Activated CD4-positive, alpha-beta memory T cell treated with anti-CD3 and anti-CD28 coated beads, Interleukin-2, amount 10 ng/mL, durations not matched to agents 7 days and 5 days (primary cell): ENCODE results near the gene LAG3. TPM values are rescaled to one million over a fixed set of nuclear protein-coding genes. Genes with fewer than 3 reads are reported as not detected.

Experiments
- CTCF ChIA-PET: fragments of 350-600 bp; sonication (Branson Sonifier 250); formaldehyde crosslinking; loops from one replicate; lab custom pipeline; 2021; ENCODE audit warnings: antibody characterized with exemption, inconsistent platforms; lab: Charles Lee
- POLR2A ChIA-PET: fragments of 350-600 bp; sonication (Branson Sonifier 250); formaldehyde crosslinking; loops from one replicate; lab custom pipeline; 2021; ENCODE audit warnings: antibody characterized with exemption; lab: Charles Lee
- DNase-seq: peaks from one replicate; pipeline ENCODE4 v3.0.0-alpha.2; 2020
- H3K27ac Mint-ChIP-seq: one replicate; pipeline ENCODE4 v1.8.0; 2021; ENCODE audit warnings: mild to moderate bottlenecking, mixed read lengths
- H3K27me3 Mint-ChIP-seq: one replicate; pipeline ENCODE4 v1.8.0; 2021; ENCODE audit warnings: mixed read lengths
- H3K36me3 Mint-ChIP-seq: one replicate; pipeline ENCODE4 v1.8.0; 2021; ENCODE audit warnings: low read depth, mixed read lengths
- H3K4me1 Mint-ChIP-seq: one replicate; pipeline ENCODE4 v1.8.0; 2021; ENCODE audit warnings: mixed read lengths
- H3K4me3 Mint-ChIP-seq: one replicate; pipeline ENCODE4 v1.8.0; 2021; ENCODE audit warnings: mild to moderate bottlenecking, mixed read lengths
- H3K9me3 Mint-ChIP-seq: one replicate; pipeline ENCODE4 v1.8.0; 2021; ENCODE audit warnings: mixed read lengths
- total RNA-seq, 2 experiments: library from RNA; stranded (reverse); gene quantifications; one replicate each; pipeline ENCODE4 v1.2.3, GENCODE V29; 2021

LAG3 gene
- total RNA-seq, 2 experiments from 2014 or later: 91.9 TPM

GRCh38 chr12:6784761-6785160, 12.4 kb downstream of the LAG3 start:
- peaks cover 4% of the 10 kb centered on the region for H3K36me3 Mint-ChIP-seq
- ChIA-PET CTCF (interaction anchor here (1.6 to 8.6 kb wide), 4 partner anchors 10 to 40 kb away, joined by 5 to 64 read pairs (median 26); partner anchors contain the start of genes MLF2 and PTMS), POLR2A (interaction anchor here (0.5 kb wide), 1 partner anchor 68 kb away, joined by 3 read pairs; no protein-coding TSS in a partner anchor)
- no peak overlapping the region for H3K27ac Mint-ChIP-seq
- peaks cover 60% of the 10 kb centered on the region for H3K4me1 Mint-ChIP-seq
- no peaks in the 10 kb centered on the region for H3K27me3 Mint-ChIP-seq
- H3K4me3 Mint-ChIP-seq: no peak overlapping the region
- no peak for DNase-seq
- no peaks in the 10 kb centered on the region for H3K9me3 Mint-ChIP-seq

GRCh38 chr12:6786416-6787094, 14.2 kb downstream of the LAG3 start:
- peaks cover 50% of the 10 kb centered on the region for H3K4me1 Mint-ChIP-seq
- H3K36me3 Mint-ChIP-seq: peaks cover 16% of the 10 kb centered on the region
- DNase-seq: no peak
- no peaks in the 10 kb centered on the region for H3K27me3 Mint-ChIP-seq
- peak overlapping the region; percentile 74 for H3K27ac Mint-ChIP-seq
- peak overlapping the region; percentile 33 for H3K4me3 Mint-ChIP-seq
- CTCF ChIA-PET: interaction anchor here (0.7 to 3.0 kb wide), 7 partner anchors 8 to 249 kb away, joined by 3 to 18 read pairs (median 6); partner anchors contain the start of genes COPS7A, LAG3 and MLF2
- POLR2A ChIA-PET: interaction anchor here (0.7 to 7.9 kb wide), 9 partner anchors 9 to 177 kb away, joined by 3 to 153 read pairs (median 5); partner anchors contain the start of genes C12orf57, COPS7A, LAG3 and MLF2
- H3K9me3 Mint-ChIP-seq: no peaks in the 10 kb centered on the region

GRCh38 chr12:6787309-6787708, 15.0 kb downstream of the LAG3 start:
- Mint-ChIP-seq H3K9me3 (no peaks in the 10 kb centered on the region), H3K27ac (peak overlapping the region; percentile 74), H3K27me3 (no peaks in the 10 kb centered on the region), H3K4me3 (peak overlapping the region; percentile 33), H3K36me3 (peaks cover 23% of the 10 kb centered on the region), H3K4me1 (peaks cover 54% of the 10 kb centered on the region)
- ChIA-PET CTCF (interaction anchor here (0.7 to 3.0 kb wide), 7 partner anchors 9 to 250 kb away, joined by 3 to 18 read pairs (median 6); partner anchors contain the start of genes COPS7A, LAG3 and MLF2), POLR2A (interaction anchor here (0.7 to 7.9 kb wide), 8 partner anchors 8 to 178 kb away, joined by 3 to 153 read pairs (median 6); partner anchors contain the start of genes C12orf57, COPS7A, LAG3 and MLF2)
- DNase-seq: no peak

- Mint-ChIP-seq H3K27me3 (no peaks in the 10 kb centered on the region), H3K27ac (peak within 1 kb of the TSS; percentile 90), H3K36me3 (peaks cover 34% of the 10 kb centered on the region), H3K4me3 (peak within 1 kb of the TSS; percentile 93), H3K4me1 (peaks cover 56% of the 10 kb centered on the region), H3K9me3 (no peaks in the 10 kb centered on the region)
- peak; percentile 89 for DNase-seq
- CTCF ChIA-PET: interaction anchor here (0.7 to 5.9 kb wide), 16 partner anchors 9 to 175 kb away, joined by 3 to 53 read pairs (median 5); partner anchors contain the start of genes COPS7A, LAG3, MLF2 and PTMS
- POLR2A ChIA-PET: interaction anchor here (0.6 to 7.9 kb wide), 17 partner anchors 10 to 254 kb away, joined by 3 to 153 read pairs (median 9); partner anchors contain the start of genes C12orf57, CDCA3, COPS7A and GAPDH
These were observed 16.9 kb downstream of the LAG3 start, which contains the start of gene CD4 for GRCh38 chr12:6788972-6789924. Gene CD4, plus strand, starts transcription at chr12:6789528. Its CDS starts 10,611 bp downstream, at chr12:6800139.

GRCh38 chr12:6790496-6791150, 18.3 kb downstream of the LAG3 start:
- Mint-ChIP-seq H3K27me3 (no peaks in the 10 kb centered on the region), H3K36me3 (peaks cover 47% of the 10 kb centered on the region), H3K4me1 (peaks cover 53% of the 10 kb centered on the region), H3K4me3 (peak overlapping the region; percentile 93), H3K27ac (peak overlapping the region; percentile 90), H3K9me3 (no peaks in the 10 kb centered on the region)
- peak; percentile 68 for DNase-seq
- ChIA-PET CTCF (interaction anchor here (0.6 to 5.9 kb wide), 6 partner anchors 13 to 44 kb away, joined by 3 to 53 read pairs (median 14); partner anchors contain the start of genes MLF2 and PTMS), POLR2A (interaction anchor here (1.2 to 7.9 kb wide), 16 partner anchors 10 to 319 kb away, joined by 3 to 153 read pairs (median 9); partner anchors contain the start of genes C12orf57, C1RL, CDCA3 and COPS7A)

DNA sequence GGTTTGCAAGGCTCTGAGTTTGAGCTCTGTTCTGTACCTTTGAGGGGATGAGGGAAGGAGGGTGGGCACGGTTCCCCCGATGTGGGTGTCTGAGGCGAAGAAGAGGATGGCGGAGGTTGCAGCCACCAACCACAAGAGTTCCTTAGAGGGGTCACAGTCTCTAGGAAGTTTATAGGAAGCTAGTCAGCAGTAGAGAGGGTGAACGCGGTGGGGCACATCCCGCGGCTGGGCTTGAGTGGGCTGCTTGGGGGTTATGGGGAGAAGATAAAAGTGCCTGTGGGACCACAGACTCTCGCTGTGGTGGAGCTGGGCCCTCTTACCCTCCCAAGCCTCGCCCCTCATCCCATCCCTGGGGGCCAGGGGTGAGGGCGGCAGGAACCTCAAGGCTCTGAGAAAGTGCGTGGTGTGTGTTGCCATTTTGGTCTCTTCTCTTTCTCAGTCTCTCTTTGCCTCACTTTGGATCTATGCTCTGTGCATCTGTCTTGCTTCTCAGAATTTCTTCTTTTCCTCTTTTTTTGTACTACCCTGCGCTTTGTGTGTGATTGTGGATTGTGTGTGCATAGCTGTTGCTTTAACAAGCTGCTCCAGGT, 19.7 kb downstream of the LAG3 start:
- peak overlapping the region; percentile 90 for H3K27ac Mint-ChIP-seq
- H3K27me3 Mint-ChIP-seq: no peaks in the 10 kb centered on the region
- peaks cover 58% of the 10 kb centered on the region for H3K36me3 Mint-ChIP-seq
- ChIA-PET POLR2A (interaction anchor here (0.8 to 7.9 kb wide), 21 partner anchors 9 to 317 kb away, joined by 3 to 153 read pairs (median 5); partner anchors contain the start of genes C12orf57, C1RL, CDCA3 and COPS7A), CTCF (interaction anchor here (1.0 to 5.9 kb wide), 17 partner anchors 8 to 254 kb away, joined by 3 to 53 read pairs (median 5); partner anchors contain the start of genes COPS7A, MLF2, NOP2 and PTMS)
- no peak for DNase-seq
- H3K4me1 Mint-ChIP-seq: peaks cover 52% of the 10 kb centered on the region
- H3K4me3 Mint-ChIP-seq: peak overlapping the region; percentile 93
- no peaks in the 10 kb centered on the region for H3K9me3 Mint-ChIP-seq

GRCh38 chr12:6792522-6793201, 20.3 kb downstream of the LAG3 start:
- POLR2A ChIA-PET: interaction anchor here (0.6 to 7.9 kb wide), 23 partner anchors 8 to 317 kb away, joined by 3 to 153 read pairs (median 5); partner anchors contain the start of genes C12orf57, C1RL, CDCA3 and COPS7A
- Mint-ChIP-seq H3K9me3 (no peaks in the 10 kb centered on the region), H3K27ac (peak overlapping the region; percentile 90), H3K36me3 (peaks cover 64% of the 10 kb centered on the region), H3K4me1 (peaks cover 51% of the 10 kb centered on the region), H3K27me3 (no peaks in the 10 kb centered on the region), H3K4me3 (peak overlapping the region; percentile 93)
- peak; percentile 70 for DNase-seq
- CTCF ChIA-PET: interaction anchor here (1.0 to 5.9 kb wide), 17 partner anchors 9 to 225 kb away, joined by 3 to 53 read pairs (median 5); partner anchors contain the start of genes COPS7A, MLF2, NOP2 and PTMS

- peaks cover 79% of the 10 kb centered on the region for H3K36me3 Mint-ChIP-seq
- DNase-seq: no peak
- peaks cover 53% of the 10 kb centered on the region for H3K4me1 Mint-ChIP-seq
- CTCF ChIA-PET: interaction anchor here (0.8 to 1.9 kb wide), 2 partner anchors 17 to 29 kb away, joined by 3 to 7 read pairs; partner anchors contain the start of gene PTMS
- no peak overlapping the region for H3K27ac Mint-ChIP-seq
- no peaks in the 10 kb centered on the region for H3K9me3 Mint-ChIP-seq
- H3K27me3 Mint-ChIP-seq: no peaks in the 10 kb centered on the region
- H3K4me3 Mint-ChIP-seq: no peak overlapping the region
- POLR2A ChIA-PET: interaction anchor here (1.3 to 1.5 kb wide), 2 partner anchors 8 to 42 kb away, joined by 4 to 5 read pairs; partner anchors contain the start of gene MLF2
These were observed 22.8 kb downstream of the LAG3 start for GRCh38 chr12:6795088-6795487.

DNA sequence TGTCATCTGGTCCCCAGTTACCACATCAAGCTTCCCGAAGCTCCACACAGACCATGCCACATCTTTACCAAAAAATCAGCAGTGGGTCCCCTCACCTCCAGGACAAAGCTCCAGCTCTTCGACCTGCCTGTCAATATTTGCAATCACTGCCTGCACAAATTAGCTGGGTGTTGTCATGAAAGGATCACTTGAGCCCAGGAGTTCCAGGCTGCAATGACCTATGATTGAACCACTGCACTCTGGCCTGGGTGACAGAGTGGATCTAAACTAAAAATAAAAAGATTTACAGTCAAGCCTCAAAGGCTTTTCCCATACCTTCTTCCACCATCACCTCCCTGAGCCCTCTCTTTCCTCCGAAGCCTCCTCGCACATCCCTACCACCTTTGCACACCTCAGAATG, 24.3 kb downstream of the LAG3 start:
- POLR2A ChIA-PET: interaction anchor here (0.9 to 1.8 kb wide), 3 partner anchors 44 to 108 kb away, joined by 3 to 4 read pairs (median 4); partner anchors contain the start of genes COPS7A, MLF2 and ZNF384
- DNase-seq: no peak
- no peaks in the 10 kb centered on the region for H3K27me3 Mint-ChIP-seq
- H3K4me1 Mint-ChIP-seq: peaks cover 53% of the 10 kb centered on the region
- H3K36me3 Mint-ChIP-seq: peaks cover 72% of the 10 kb centered on the region
- no peak overlapping the region for H3K27ac Mint-ChIP-seq
- H3K4me3 Mint-ChIP-seq: no peak overlapping the region
- no peaks in the 10 kb centered on the region for H3K9me3 Mint-ChIP-seq
- CTCF ChIA-PET: interaction anchor here (0.6 to 1.9 kb wide), 3 partner anchors 8 to 30 kb away, joined by 3 to 7 read pairs (median 3); partner anchors contain the start of gene PTMS

DNA sequence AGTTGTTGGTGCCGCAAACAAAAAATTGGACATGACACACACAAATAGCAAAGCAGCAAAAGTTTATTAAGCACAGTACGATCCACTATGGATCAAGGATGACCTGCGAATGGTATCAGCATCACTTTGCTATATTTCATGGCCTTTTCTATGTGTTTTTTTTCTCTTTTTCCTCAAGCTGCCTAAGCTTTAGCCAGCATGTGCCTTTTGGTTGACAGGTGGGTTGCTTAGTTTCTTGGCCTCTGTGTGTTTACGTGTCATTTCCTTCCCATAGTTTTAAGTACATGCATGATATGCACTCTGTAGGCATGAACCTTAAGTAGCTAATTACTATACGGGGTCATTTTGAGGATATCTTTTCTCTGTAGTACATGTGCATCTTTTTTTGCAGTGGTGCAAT, 26.8 kb downstream of the LAG3 start:
- no peak for DNase-seq
- H3K4me1 Mint-ChIP-seq: peaks cover 35% of the 10 kb centered on the region
- H3K36me3 Mint-ChIP-seq: peaks cover 73% of the 10 kb centered on the region
- H3K27ac Mint-ChIP-seq: no peak overlapping the region
- H3K9me3 Mint-ChIP-seq: no peaks in the 10 kb centered on the region
- POLR2A ChIA-PET: interaction anchor here (1.3 kb wide), 1 partner anchor 10 kb away, joined by 3 read pairs; the partner anchor contains the start of gene CD4
- CTCF ChIA-PET: no interaction called here
- no peak overlapping the region for H3K4me3 Mint-ChIP-seq
- no peaks in the 10 kb centered on the region for H3K27me3 Mint-ChIP-seq
